Islet of Langerhans (tissue), 1 donor: ENCODE measurements around the gene RNF207.

Experiments used
- FAIRE-seq: peaks from one replicate; lab custom pipeline; 2011; peaks lifted over from hg19 to GRCh38; lab: Jason Lieb, UNC

RNF207 gene

DNA sequence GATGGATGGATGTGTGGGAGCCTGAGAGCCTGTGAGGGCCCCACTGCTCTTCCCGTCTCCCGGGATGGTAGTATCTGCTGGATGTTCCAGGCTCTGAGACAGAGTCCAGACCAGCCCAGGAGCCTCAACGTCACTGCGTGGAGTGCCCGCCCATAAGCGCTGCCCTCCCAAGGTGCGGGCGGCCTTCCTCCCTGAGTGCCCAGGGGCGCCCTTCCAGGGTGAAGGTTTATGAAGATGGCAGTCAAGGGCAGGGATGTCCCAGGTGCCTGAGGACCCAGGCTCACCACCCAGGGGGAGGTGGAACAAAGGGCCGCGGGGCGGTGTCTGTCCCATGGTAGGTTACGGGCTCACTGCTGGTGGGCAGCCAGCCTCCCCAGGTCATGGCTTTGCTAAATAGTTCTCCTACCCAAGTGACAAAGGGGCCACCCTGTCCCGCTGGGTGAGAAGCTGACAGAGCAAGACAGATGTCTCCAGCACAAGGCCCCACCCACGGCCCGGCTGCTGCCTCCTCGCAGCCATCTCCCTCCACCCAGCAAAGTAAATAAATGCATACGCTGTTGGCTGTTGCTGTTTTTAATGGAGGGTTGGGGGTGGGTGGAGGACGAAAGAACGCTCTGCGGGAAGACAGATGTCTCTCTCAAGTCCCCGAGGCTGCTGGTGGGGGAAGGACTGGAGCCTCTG, 63.9 kb downstream of the RNF207 start:
- FAIRE-seq, result no peak

DNA sequence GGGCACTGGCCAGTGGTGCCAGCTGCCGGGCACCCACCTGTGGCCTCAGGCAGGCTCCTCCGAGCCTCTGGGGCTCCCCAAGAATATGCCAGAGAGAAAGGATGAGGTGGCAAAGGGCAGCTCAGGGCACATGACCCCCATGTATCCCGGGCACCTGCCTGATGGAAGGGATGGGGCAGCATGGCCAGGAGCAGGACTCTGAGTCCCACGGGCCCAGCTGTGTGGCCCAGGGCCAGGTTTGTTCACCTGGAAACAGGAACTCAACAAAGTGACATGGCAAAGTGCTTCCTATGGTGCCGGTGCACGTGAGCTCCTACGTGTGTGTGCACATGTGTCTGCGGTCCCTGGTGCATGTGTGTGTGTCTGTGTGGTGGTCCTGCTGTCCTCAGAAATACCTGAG, 64.5 kb downstream of the RNF207 start:
- FAIRE-seq, result no peak
